Osteocyte (in vitro differentiated cells): ENCODE measurements around the gene ZNF536. TPM values are rescaled to one million over a fixed set of nuclear protein-coding genes. Genes with fewer than 3 reads are reported as not detected.

Experiments used
- DNase-seq: peaks from one replicate; pipeline ENCODE4 v3.0.0; 2021; ENCODE audit warnings: mixed read lengths; ENCODE audit not compliant: unreplicated experiment; ENCODE audit errors: extremely low spot score
- H3K27ac Mint-ChIP-seq: one replicate; pipeline ENCODE4 v1.8.0; 2021; ENCODE audit warnings: mild to moderate bottlenecking, mixed read lengths; ENCODE audit not compliant: unreplicated experiment
- H3K27me3 Mint-ChIP-seq: one replicate; pipeline ENCODE4 v1.8.0; 2021; ENCODE audit warnings: mixed read lengths; ENCODE audit not compliant: unreplicated experiment
- H3K36me3 Mint-ChIP-seq: one replicate; pipeline ENCODE4 v1.8.0; 2021; ENCODE audit warnings: mixed read lengths; ENCODE audit not compliant: unreplicated experiment
- H3K4me1 Mint-ChIP-seq: one replicate; pipeline ENCODE4 v1.8.0; 2021; ENCODE audit warnings: mixed read lengths; ENCODE audit not compliant: unreplicated experiment
- H3K4me3 Mint-ChIP-seq: one replicate; pipeline ENCODE4 v1.8.0; 2021; ENCODE audit warnings: mild to moderate bottlenecking, moderate library complexity, mixed read lengths; ENCODE audit not compliant: unreplicated experiment
- H3K9me3 Mint-ChIP-seq: one replicate; pipeline ENCODE4 v1.8.0; 2021; ENCODE audit warnings: mixed read lengths; ENCODE audit not compliant: unreplicated experiment
- CTCF ChIP-seq: fragments of 200-600 bp; sonication (generic); IDR thresholded peaks from 2 replicates; pipeline ENCODE4 v1.5.0; 2021; ENCODE audit warnings: antibody characterized with exemption, mild to moderate bottlenecking, moderate library complexity
- total RNA-seq: library from RNA; stranded (reverse); gene quantifications from 2 replicates; pipeline ENCODE4 v1.2.1, GENCODE V29; 2021

ZNF536 gene
- total RNA-seq, 1 donor from 2014 or later, result not detected

GRCh38 chr19:30535011-30535410 is 162.8 kb downstream of the ZNF536 start:
- Mint-ChIP-seq H3K27ac (no peak overlapping the region), H3K27me3 (no peaks in the 10 kb centered on the region), H3K4me3 (no peak overlapping the region), H3K9me3 (peaks cover 26% of the 10 kb centered on the region), H3K4me1 (no peaks in the 10 kb centered on the region), H3K36me3 (no peaks in the 10 kb centered on the region)
- no peak for DNase-seq
- no peak for TF ChIP-seq CTCF

DNA sequence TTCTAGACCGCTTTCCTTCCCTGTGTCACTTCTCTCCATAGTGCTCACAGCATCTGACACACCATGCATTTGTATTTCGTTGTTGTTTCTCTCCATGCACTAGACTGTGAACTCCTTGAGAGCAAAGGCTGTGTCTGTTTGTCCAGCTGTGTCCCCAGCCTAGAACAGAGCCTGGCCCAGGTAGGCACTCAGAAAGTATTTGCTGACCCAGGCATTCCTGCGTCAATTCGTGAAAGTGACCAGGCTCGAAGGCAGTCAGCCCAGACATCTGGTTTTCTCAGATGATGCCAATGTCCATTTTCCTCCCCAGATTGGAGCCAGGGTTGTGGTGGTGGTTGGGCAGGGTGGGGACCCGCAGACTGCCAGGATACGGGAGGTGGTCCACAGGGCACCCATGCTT is 164.8 kb downstream of the ZNF536 start:
- DNase-seq, result no peak
- peaks cover 21% of the 10 kb centered on the region for H3K9me3 Mint-ChIP-seq
- no peaks in the 10 kb centered on the region for H3K27me3 Mint-ChIP-seq
- no peaks in the 10 kb centered on the region for H3K4me1 Mint-ChIP-seq
- no peaks in the 10 kb centered on the region for H3K36me3 Mint-ChIP-seq
- H3K4me3 Mint-ChIP-seq, result no peak overlapping the region
- no peak overlapping the region for H3K27ac Mint-ChIP-seq
- TF ChIP-seq CTCF, result no peak

GRCh38 chr19:30539315-30539714 is 167.1 kb downstream of the ZNF536 start:
- Mint-ChIP-seq H3K4me1 (no peaks in the 10 kb centered on the region), H3K36me3 (no peaks in the 10 kb centered on the region), H3K27me3 (no peaks in the 10 kb centered on the region), H3K27ac (no peak overlapping the region), H3K4me3 (no peak overlapping the region), H3K9me3 (peaks cover 26% of the 10 kb centered on the region)
- TF ChIP-seq CTCF, result no peak
- DNase-seq, result no peak

- Mint-ChIP-seq H3K9me3 (peaks cover 29% of the 10 kb centered on the region), H3K27ac (no peak overlapping the region), H3K4me3 (no peak overlapping the region), H3K27me3 (no peaks in the 10 kb centered on the region), H3K36me3 (no peaks in the 10 kb centered on the region), H3K4me1 (no peaks in the 10 kb centered on the region)
- no peak for DNase-seq
- TF ChIP-seq CTCF, result no peak
Observed at GRCh38 chr19:30539981-30540380, 167.8 kb downstream of the ZNF536 start.

DNA sequence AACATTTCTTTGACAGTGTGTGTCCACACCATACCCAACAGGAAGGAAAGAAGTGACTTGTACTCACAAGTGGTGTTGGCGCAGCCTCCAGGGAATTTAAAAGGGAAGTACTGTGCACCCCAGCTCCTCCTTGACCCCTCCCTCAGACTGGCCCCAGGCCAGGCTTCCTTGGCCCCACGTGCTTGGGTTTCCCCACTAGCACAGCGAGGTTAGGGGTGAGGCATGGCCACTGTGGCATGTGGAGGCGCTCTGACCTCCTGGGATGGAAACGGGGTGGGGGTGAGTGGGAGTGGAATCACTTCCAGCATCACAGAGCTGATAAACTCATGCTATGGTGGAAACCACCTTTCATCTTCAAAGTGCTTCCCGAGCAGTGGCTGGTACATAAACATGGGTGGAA is 168.6 kb downstream of the ZNF536 start:
- H3K4me1 Mint-ChIP-seq, result no peaks in the 10 kb centered on the region
- no peak for TF ChIP-seq CTCF
- no peak overlapping the region for H3K27ac Mint-ChIP-seq
- no peaks in the 10 kb centered on the region for H3K36me3 Mint-ChIP-seq
- peaks cover 29% of the 10 kb centered on the region for H3K9me3 Mint-ChIP-seq
- DNase-seq, result no peak
- H3K4me3 Mint-ChIP-seq, result no peak overlapping the region
- H3K27me3 Mint-ChIP-seq, result no peaks in the 10 kb centered on the region
